Measurements from ENCODE around the gene USH2A. TPM values are rescaled to one million over a fixed set of nuclear protein-coding genes. Genes with fewer than 3 reads are reported as not detected.

Gene USH2A
- total RNA-seq, 2 donors from 2014 or later, result not detected

DNA sequence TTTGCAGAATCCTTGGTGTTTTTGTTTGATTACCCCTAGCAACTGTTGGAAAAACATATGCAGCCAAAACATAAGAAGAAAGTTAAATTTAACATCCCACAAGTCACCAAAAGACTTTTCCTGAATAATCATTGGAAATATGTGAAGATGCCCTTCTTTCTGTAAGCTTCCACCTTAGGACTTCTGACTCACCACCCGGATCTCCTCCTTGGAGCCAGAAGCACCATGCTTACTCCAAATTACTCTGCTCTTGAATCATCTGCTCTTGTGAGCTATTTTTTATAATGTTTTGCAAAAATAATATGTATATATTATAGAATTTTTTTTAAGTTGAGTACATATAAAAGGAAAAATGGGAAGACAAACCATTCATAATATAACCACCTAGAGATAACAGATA is 464.4 kb downstream of the USH2A start:
- Mint-ChIP-seq H3K4me1 (ENCODE audit: low read depth) (no peaks in the 10 kb centered on the region), H3K4me3 (no peak overlapping the region), H3K27ac (no peak overlapping the region), H3K36me3 (ENCODE audit: insufficient read depth in 2 of 2) (peaks cover 0 to 2% of the 10 kb centered on the region in 2 donors), H3K9me3 (peaks cover 2 to 5% of the 10 kb centered on the region in 2 donors), H3K27me3 (ENCODE audit: low read depth) (no peaks in the 10 kb centered on the region)
- ATAC-seq (replicated peaks in 1 of 2), result no peak
- no peak for DNase-seq

DNA sequence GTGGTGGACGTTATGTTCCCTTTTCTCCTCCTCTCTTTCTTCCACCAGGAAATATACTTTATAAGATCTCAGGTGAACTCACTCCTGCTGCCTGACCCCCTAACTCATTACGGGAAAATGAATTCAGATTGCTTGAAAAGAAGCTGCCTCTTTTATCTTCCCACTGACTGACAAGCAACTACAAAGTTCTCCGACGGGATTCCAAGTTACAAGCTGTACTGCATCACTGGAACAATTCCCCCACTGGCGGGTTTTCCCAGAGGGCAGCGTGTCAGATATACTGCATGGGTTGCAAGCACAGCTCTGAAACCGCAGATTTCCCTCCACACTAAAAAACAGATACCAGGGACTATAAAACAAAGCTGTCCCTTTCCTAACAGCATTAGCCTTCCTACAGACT is 465.6 kb downstream of the USH2A start:
- H3K27me3 Mint-ChIP-seq (ENCODE audit: low read depth), result no peaks in the 10 kb centered on the region
- DNase-seq (no peak), ATAC-seq (replicated peaks in 1 of 2) (no peak)
- H3K36me3 Mint-ChIP-seq (ENCODE audit: insufficient read depth in 2 of 2), result peaks cover 0 to 2% of the 10 kb centered on the region in 2 donors
- H3K9me3 Mint-ChIP-seq, result peaks cover 2 to 5% of the 10 kb centered on the region in 2 donors
- no peaks in the 10 kb centered on the region for H3K4me1 Mint-ChIP-seq (ENCODE audit: low read depth)
- no peak overlapping the region for H3K4me3 Mint-ChIP-seq
- no peak overlapping the region for H3K27ac Mint-ChIP-seq

DNA sequence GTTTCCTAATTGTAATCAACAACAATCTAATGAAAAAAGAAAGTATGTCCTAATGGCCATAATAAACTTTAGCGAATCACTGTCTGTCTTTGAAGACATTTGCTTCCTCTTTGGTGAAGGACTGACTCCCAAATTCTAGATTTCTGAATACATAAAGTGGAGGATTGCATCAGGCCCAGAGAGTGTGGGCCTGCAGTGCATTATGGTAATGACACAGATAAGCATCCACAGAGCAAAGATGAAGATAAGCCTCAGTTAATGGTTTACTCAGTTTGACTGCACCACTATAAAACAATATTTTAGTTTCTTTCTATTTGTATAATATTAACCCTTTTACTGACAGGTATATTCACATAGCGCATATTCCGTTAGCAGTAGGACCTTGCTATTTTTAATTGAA is 490.7 kb downstream of the USH2A start:
- H3K36me3 Mint-ChIP-seq (ENCODE audit: insufficient read depth in 2 of 2), result no peaks in the 10 kb centered on the region
- H3K9me3 Mint-ChIP-seq, result peaks cover under 1 to 1% of the 10 kb centered on the region in 2 donors
- no peaks in the 10 kb centered on the region for H3K4me1 Mint-ChIP-seq (ENCODE audit: low read depth)
- H3K4me3 Mint-ChIP-seq, result no peak overlapping the region
- ATAC-seq (replicated peaks in 1 of 2), result no peak
- DNase-seq, result no peak
- no peaks in the 10 kb centered on the region for H3K27me3 Mint-ChIP-seq (ENCODE audit: low read depth)
- no peak overlapping the region for H3K27ac Mint-ChIP-seq

DNA sequence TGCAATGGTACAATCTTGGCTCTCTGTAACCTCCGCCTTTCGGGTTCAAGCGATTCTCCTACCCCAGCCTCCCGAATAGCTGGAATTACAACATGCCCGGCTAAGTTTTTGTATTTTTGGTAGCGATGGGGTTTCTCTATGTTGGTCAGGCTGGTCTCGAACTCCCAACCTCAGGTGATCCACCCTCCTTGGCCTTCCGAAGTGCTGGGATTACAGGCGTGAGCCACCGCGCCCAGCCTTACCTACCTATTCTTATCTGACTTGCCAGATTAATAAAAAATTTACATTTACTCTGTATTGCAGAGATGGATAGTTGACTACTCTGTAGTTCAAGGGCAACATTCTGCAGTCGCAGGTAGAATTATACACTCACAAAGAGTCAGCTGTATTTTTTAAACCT is 496.6 kb downstream of the USH2A start:
- Mint-ChIP-seq H3K27me3 (ENCODE audit: low read depth) (no peaks in the 10 kb centered on the region), H3K36me3 (ENCODE audit: insufficient read depth in 2 of 2) (no peaks in the 10 kb centered on the region), H3K4me3 (no peak overlapping the region), H3K4me1 (ENCODE audit: low read depth) (no peaks in the 10 kb centered on the region), H3K27ac (no peak overlapping the region), H3K9me3 (peaks cover 0 to 2% of the 10 kb centered on the region in 2 donors)
- ATAC-seq (replicated peaks in 1 of 2) (no peak), DNase-seq (no peak)

DNA sequence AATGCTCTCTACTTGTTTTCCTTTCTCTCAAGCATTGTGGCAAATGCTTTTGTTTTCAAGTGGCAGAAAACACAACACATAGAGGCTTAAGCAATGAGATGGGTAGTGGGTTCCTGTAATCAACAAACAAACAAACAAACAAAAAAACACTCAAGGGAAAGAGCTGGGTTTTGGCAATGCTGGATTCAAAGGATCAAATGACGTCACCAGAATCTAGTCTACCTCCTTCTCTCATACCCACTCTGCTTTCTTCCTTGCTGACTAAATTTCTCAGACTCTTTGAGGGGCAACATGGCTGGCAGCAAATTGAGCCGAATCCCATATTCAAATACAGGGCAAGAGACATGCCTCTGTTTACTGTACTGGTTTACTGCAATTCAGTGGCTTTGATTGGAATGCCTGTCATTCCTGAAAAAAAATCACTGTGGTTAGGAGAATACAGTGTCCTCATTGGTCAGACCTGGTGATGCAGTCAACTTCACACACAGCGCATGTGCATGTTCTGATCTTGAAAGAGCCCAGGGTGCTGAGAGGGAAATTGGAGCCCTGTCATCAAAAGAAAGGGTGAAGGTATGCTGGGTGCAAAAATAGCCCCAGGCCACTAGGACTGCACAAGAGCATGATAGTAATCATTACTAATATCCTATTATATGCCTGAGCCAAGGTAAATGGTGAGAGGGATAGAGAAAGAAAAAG is 500.0 kb downstream of the USH2A start:
- Mint-ChIP-seq H3K36me3 (ENCODE audit: insufficient read depth in 2 of 2) (no peaks in the 10 kb centered on the region), H3K4me1 (ENCODE audit: low read depth) (no peaks in the 10 kb centered on the region), H3K4me3 (no peak overlapping the region), H3K9me3 (peaks cover 0 to 2% of the 10 kb centered on the region in 2 donors), H3K27me3 (ENCODE audit: low read depth) (no peaks in the 10 kb centered on the region), H3K27ac (no peak overlapping the region)
- DNase-seq (no peak), ATAC-seq (replicated peaks in 1 of 2) (no peak)

DNA sequence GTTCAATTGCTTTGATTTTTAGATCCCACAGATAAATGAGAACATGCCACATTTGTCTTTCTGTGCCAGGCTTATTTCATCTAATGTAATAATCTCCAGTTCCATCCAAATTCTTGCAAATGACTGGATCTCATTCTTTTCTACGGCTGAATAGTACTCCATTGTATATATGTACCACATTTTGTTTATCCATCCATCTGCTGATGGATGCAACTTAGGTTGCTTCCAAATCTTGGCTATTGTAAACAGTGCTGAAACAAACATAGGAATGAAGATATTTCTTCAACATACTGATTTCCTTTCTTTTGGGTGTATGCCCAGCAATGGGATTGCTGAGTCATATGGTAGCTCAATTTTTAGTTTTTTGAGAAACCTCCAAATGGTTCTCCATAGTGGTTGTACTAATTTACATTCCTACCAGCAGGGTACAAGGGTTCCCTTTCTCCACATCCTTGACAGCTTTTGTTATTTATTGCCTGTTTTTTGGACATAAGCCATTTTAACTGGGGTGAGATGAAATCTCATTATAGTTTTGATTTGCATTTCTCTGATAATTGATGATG is 511.8 kb downstream of the USH2A start:
- Mint-ChIP-seq H3K9me3 (peaks cover 13% of the 10 kb centered on the region in 2 donors), H3K4me3 (no peak overlapping the region), H3K4me1 (ENCODE audit: low read depth) (no peaks in the 10 kb centered on the region), H3K27me3 (ENCODE audit: low read depth) (no peaks in the 10 kb centered on the region), H3K36me3 (ENCODE audit: insufficient read depth in 2 of 2) (peaks cover 0 to 1% of the 10 kb centered on the region in 2 donors), H3K27ac (no peak overlapping the region)
- DNase-seq (no peak), ATAC-seq (replicated peaks in 1 of 2) (no peak)

DNA sequence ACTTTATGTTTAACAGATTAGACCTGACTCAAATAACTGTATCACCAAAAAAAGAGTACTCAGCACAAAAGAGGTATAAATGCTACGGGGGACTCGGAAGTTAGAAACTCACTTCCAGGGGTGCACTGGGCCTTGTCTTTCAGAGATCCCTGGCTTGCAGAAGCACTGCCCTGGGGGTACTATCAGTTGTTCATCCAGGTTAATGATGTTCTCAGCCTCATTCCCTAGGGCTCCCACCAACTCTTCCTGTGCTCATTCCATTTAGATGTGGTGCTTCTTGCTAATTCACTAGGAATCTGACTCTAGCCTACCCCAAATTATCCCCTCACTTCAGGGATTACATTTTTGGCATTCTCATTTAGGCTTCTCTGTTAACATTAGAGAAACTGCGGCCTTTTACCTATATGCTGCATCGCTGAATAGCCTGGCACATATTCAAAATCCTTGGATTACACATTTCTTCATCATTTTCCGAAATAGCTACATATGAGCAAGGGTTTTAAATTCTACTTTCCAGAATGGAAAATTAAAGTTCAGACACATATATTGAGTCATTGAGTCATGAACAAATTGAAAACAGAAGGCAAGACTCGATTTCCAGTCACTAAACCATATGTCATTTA is 517.6 kb downstream of the USH2A start:
- no peak overlapping the region for H3K27ac Mint-ChIP-seq
- H3K9me3 Mint-ChIP-seq, result peaks cover 5 to 10% of the 10 kb centered on the region in 2 donors
- no peak for ATAC-seq (replicated peaks in 1 of 2)
- no peak overlapping the region for H3K4me3 Mint-ChIP-seq
- no peaks in the 10 kb centered on the region for H3K36me3 Mint-ChIP-seq (ENCODE audit: insufficient read depth in 2 of 2)
- no peaks in the 10 kb centered on the region for H3K4me1 Mint-ChIP-seq (ENCODE audit: low read depth)
- DNase-seq, result no peak
- no peaks in the 10 kb centered on the region for H3K27me3 Mint-ChIP-seq (ENCODE audit: low read depth)

DNA sequence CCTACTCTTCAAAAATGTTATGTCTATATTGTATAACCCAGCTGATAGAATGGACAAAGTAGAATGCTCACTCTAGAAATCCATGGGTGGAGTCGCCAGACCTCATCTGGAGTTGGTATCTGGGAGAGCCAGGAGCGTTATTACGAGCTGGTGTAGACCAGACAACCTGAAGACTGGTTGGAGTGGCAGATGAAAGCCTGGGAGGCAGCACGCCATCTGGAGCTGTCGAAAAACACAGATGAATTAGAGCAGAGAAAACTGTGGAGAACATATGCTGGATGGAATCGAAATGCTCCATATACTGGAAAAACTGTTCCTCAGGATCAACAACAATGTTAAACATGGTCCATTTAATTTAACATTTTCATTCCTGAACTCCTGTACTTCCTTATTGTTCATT is 522.6 kb downstream of the USH2A start:
- ATAC-seq (replicated peaks in 1 of 2) (no peak), DNase-seq (no peak)
- Mint-ChIP-seq H3K9me3 (peaks cover 0 to 10% of the 10 kb centered on the region in 2 donors), H3K4me1 (ENCODE audit: low read depth) (no peaks in the 10 kb centered on the region), H3K36me3 (ENCODE audit: insufficient read depth in 2 of 2) (no peaks in the 10 kb centered on the region), H3K27ac (no peak overlapping the region), H3K4me3 (no peak overlapping the region), H3K27me3 (ENCODE audit: low read depth) (no peaks in the 10 kb centered on the region)

DNA sequence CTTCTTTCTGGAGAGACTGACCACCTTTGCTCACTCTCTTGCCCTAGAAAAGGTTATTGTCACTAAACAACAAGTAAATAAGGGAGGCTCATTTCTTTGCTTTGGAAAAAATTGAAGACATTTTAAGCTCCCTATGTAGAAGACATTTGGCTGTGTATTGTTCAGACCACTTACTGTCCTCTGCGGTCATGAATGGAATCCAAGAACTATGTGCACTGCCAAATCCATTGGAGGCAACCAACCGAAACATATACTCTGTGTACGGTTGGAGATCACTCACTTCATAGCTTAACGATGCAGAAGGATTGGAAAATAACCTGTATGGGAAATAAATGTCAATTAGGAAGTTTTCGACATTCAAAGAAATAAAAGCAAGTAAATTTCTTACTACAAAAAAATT is 523.3 kb downstream of the USH2A start:
- no peak overlapping the region for H3K27ac Mint-ChIP-seq
- peaks cover 0 to 11% of the 10 kb centered on the region in 2 donors for H3K9me3 Mint-ChIP-seq
- H3K36me3 Mint-ChIP-seq (ENCODE audit: insufficient read depth in 2 of 2), result peaks cover 0 to under 1% of the 10 kb centered on the region in 2 donors
- H3K27me3 Mint-ChIP-seq (ENCODE audit: low read depth), result no peaks in the 10 kb centered on the region
- no peak overlapping the region for H3K4me3 Mint-ChIP-seq
- ATAC-seq (replicated peaks in 1 of 2) (no peak), DNase-seq (no peak)
- no peaks in the 10 kb centered on the region for H3K4me1 Mint-ChIP-seq (ENCODE audit: low read depth)

DNA sequence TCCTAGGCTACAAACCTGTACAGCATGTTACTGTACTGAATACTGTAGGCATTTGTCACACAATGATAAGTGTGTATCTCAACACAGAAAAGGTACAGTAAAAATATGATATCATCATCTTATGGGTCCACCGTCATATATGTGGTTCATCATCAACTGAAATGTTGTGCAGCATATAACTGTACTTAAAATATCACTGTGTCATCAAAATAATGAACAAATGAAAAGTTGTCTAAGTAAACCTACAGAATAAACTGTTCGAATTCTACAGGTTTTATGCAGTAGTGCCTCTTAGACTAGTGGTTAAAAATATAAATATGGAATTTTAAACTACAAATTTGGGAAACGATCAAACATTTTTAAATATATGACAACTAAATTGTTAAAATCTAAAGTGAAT is 527.4 kb downstream of the USH2A start:
- H3K4me3 Mint-ChIP-seq, result no peak overlapping the region
- peaks cover 0 to 4% of the 10 kb centered on the region in 2 donors for H3K9me3 Mint-ChIP-seq
- peaks cover 0 to 1% of the 10 kb centered on the region in 2 donors for H3K36me3 Mint-ChIP-seq (ENCODE audit: insufficient read depth in 2 of 2)
- no peak overlapping the region for H3K27ac Mint-ChIP-seq
- ATAC-seq (replicated peaks in 1 of 2) (no peak), DNase-seq (no peak)
- no peaks in the 10 kb centered on the region for H3K27me3 Mint-ChIP-seq (ENCODE audit: low read depth)
- H3K4me1 Mint-ChIP-seq (ENCODE audit: low read depth), result no peaks in the 10 kb centered on the region

DNA sequence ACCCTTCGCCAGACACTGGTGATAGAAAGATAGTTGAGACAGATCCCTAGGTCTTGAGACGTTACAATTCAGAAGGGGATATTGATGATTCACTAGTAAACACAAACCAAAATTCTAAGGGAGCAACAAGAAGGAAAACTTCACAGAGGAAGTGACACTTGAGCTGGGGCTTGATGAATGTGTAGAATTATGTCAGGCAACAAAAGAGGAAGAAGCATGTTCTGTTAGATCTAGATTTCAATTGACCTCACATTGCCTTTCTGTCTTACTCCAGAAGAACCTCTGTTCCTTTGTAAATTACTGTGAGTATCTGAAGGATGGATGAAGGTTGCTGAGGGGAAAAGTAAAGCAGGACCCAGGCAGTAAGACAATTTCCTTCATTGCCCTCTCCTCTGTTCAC is 528.0 kb downstream of the USH2A start:
- no peak overlapping the region for H3K27ac Mint-ChIP-seq
- H3K4me3 Mint-ChIP-seq, result no peak overlapping the region
- peaks cover 0 to 1% of the 10 kb centered on the region in 2 donors for H3K36me3 Mint-ChIP-seq (ENCODE audit: insufficient read depth in 2 of 2)
- H3K9me3 Mint-ChIP-seq, result peaks cover 0 to 4% of the 10 kb centered on the region in 2 donors
- H3K27me3 Mint-ChIP-seq (ENCODE audit: low read depth), result no peaks in the 10 kb centered on the region
- DNase-seq (no peak), ATAC-seq (replicated peaks in 1 of 2) (no peak)
- H3K4me1 Mint-ChIP-seq (ENCODE audit: low read depth), result no peaks in the 10 kb centered on the region

DNA sequence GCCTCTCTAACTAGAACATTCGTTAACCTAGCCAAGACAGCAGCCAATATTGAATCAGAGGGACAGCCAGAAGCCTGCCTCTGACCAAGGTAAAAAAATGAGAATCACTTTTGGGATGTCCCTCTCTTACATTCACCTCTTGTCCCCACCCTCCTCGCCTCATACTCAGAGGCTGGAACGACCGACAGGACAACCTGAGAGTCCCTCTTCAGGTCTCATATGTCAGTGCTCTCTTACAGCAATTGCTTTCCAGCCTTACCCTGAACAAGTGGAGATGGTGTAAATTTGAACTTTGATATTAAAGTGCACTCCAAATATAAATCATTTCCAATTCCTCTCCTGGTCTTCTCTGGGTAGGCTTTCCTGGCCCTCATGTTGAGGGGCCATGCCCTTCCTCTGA is 528.6 kb downstream of the USH2A start:
- Mint-ChIP-seq H3K9me3 (peaks cover 0 to 4% of the 10 kb centered on the region in 2 donors), H3K36me3 (ENCODE audit: insufficient read depth in 2 of 2) (peaks cover 0 to 1% of the 10 kb centered on the region in 2 donors), H3K4me1 (ENCODE audit: low read depth) (no peaks in the 10 kb centered on the region), H3K27me3 (ENCODE audit: low read depth) (no peaks in the 10 kb centered on the region), H3K4me3 (no peak overlapping the region), H3K27ac (no peak overlapping the region)
- ATAC-seq (replicated peaks in 1 of 2), result no peak
- DNase-seq, result no peak

DNA sequence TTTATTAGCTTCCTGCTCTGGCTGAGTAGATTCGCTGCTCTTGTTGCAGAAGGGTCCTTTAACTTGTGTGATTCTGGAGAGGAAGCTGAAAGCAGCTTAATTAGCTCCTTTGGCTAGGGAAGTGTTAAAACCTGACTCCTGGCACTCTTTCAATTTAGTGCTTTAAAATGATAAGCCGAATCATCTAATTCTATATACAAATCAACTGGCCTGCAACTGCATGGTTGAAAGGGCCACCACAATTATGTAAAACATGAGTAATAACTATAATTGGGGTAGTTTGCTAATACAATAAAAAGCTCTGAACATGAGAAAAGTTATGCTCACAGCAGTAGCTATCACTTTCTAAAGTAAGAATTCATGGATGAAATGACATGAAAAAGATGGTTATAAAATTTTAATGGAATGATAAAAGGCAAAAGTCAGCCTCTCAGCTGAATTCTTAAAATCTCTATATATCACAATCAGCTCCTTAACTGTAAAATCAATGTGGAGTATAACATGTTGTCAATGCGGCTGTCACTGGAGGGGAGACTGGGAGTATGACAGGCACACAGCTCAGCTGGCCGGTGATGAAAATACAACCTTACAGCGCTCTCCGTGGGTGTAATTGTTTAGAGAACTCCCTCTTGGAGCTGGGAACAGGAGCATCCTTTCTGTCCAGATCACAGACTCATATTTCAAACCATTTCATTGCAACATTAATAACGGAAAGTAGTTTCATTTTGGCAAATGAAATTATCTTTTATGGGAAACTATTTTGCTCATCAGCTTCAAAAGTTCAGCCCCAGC is 531.8 kb downstream of the USH2A start:
- ATAC-seq (replicated peaks in 1 of 2), result no peak
- Mint-ChIP-seq H3K9me3 (peaks cover 0 to 4% of the 10 kb centered on the region in 2 donors), H3K4me1 (ENCODE audit: low read depth) (no peaks in the 10 kb centered on the region), H3K27ac (no peak overlapping the region), H3K36me3 (ENCODE audit: insufficient read depth in 2 of 2) (peaks cover 0 to 1% of the 10 kb centered on the region in 2 donors), H3K4me3 (no peak overlapping the region), H3K27me3 (ENCODE audit: low read depth) (no peaks in the 10 kb centered on the region)
- no peak for DNase-seq

All from activated T-cell treated with anti-CD3 and anti-CD28 coated beads, Interleukin-2, amount 50 U/mL, for 72 hours (primary cell).